GM18498 (cell line): ENCODE results near the gene ATP6V0B.

Experiments used
- ATAC-seq: cut with Tn5 transposase; IDR thresholded peaks from one replicate; pipeline ENCODE4 v1.9.1; 2021; ENCODE audit warnings: mild to moderate bottlenecking, moderate library complexity; ENCODE audit not compliant: unreplicated experiment

The ATP6V0B gene

GRCh38 chr1:43945674-43946235, 29.0 kb upstream of the ATP6V0B start:
- ATAC-seq, result no peak

GRCh38 chr1:43946236-43947060, 28.3 kb upstream of the ATP6V0B start, which contains the start of gene IPO13:
Gene IPO13 (plus strand): TSS chr1:43946950. CDS start chr1:43947601, 651 bp downstream.
- peak; percentile 94 for ATAC-seq

GRCh38 chr1:43947061-43947873, 27.5 kb upstream of the ATP6V0B start:
- no peak for ATAC-seq

GRCh38 chr1:43947874-43948437, 26.8 kb upstream of the ATP6V0B start:
- no peak for ATAC-seq

- no peak for ATAC-seq
Observed at GRCh38 chr1:43949678-43950077, 25.1 kb upstream of the ATP6V0B start.

- no peak for ATAC-seq
Observed at GRCh38 chr1:43951021-43951985, 23.5 kb upstream of the ATP6V0B start.

GRCh38 chr1:43952731-43953346, 21.9 kb upstream of the ATP6V0B start:
- no peak for ATAC-seq

GRCh38 chr1:43953361-43953760, 21.4 kb upstream of the ATP6V0B start:
- no peak for ATAC-seq

- no peak for ATAC-seq
Observed at GRCh38 chr1:43954036-43954435, 20.7 kb upstream of the ATP6V0B start.

- no peak for ATAC-seq
Observed at GRCh38 chr1:43956234-43956633, 18.5 kb upstream of the ATP6V0B start.

GRCh38 chr1:43957407-43958040, 17.2 kb upstream of the ATP6V0B start:
- ATAC-seq, result no peak

- no peak for ATAC-seq
Observed at GRCh38 chr1:43958351-43959255, 16.2 kb upstream of the ATP6V0B start.

- no peak for ATAC-seq
Observed at GRCh38 chr1:43960798-43961197, 14.0 kb upstream of the ATP6V0B start.

GRCh38 chr1:43961692-43962091, 13.1 kb upstream of the ATP6V0B start:
- no peak for ATAC-seq

GRCh38 chr1:43962324-43962723, 12.4 kb upstream of the ATP6V0B start:
- no peak for ATAC-seq

GRCh38 chr1:43963006-43963405, 11.8 kb upstream of the ATP6V0B start:
- no peak for ATAC-seq

- ATAC-seq, result no peak
Observed at GRCh38 chr1:43963890-43964289, 10.9 kb upstream of the ATP6V0B start.

- no peak for ATAC-seq
Observed at GRCh38 chr1:43965316-43965715, 9.4 kb upstream of the ATP6V0B start.
